ENCODE data around the gene DPP9. TPM values are rescaled to one million over a fixed set of nuclear protein-coding genes. Genes with fewer than 3 reads are reported as not detected.

The DPP9 gene
- total and polyA plus RNA-seq, 7 experiments from 2014 or later = 16.4 to 90.7 (median 80.1) TPM

- H3K9me3 Mint-ChIP-seq = peaks cover 0 to 1% (median 0%) of the 10 kb centered on the region in 11 donors
- peaks cover 4 to 11% (median 6%) of the 10 kb centered on the region in 7 donors for H3K4me1 Mint-ChIP-seq
- ATAC-seq (peak; percentile 75), DNase-seq (peak; percentile 35 to 70 (median 56))
- Histone ChIP-seq H3K27ac (ENCODE audit: low read depth, low read length) (no peak overlapping the region), H3K4me1 (ENCODE audit: control insufficient read depth in 2 of 2, insufficient read depth in 2 of 2, low read length in 2 of 2) (peaks cover 3 to 4% of the 10 kb centered on the region in 2 donors), H3K36me3 (ENCODE audit: control insufficient read depth in 2 of 3, insufficient read depth in 3 of 3, low read length in 3 of 3) (no peaks in the 10 kb centered on the region), H3K4me3 (ENCODE audit: low read length) (no peak overlapping the region), H3K9me3 (ENCODE audit: control insufficient read depth in 2 of 3, low read length in 3 of 3) (no peaks in the 10 kb centered on the region), H3K27me3 (ENCODE audit: control insufficient read depth in 2 of 2, insufficient read depth in 2 of 2, low read length in 2 of 2) (no peaks in the 10 kb centered on the region)
- ChIA-PET POLR2A (interaction anchor here (4.8 kb wide), 1 partner anchor 60 kb away, joined by 20 read pairs; the partner anchor contains the start of gene FEM1A), CTCF (interaction anchor here (0.6 to 5.3 kb wide), 2 partner anchors 60 to 64 kb away, joined by 4 to 33 read pairs; partner anchors contain the start of gene FEM1A)
- H3K4me3 Mint-ChIP-seq = no peak overlapping the region
- intact Hi-C loops (cut with micrococcal nuclease) = no loop called here
- peaks cover 0 to 10% (median 5%) of the 10 kb centered on the region in 5 donors for H3K27me3 Mint-ChIP-seq
- H3K27ac Mint-ChIP-seq = no peak overlapping the region
- H3K36me3 Mint-ChIP-seq = no peaks in the 10 kb centered on the region
Measured at GRCh38 chr19:4730740-4731171, 7.1 kb upstream of the DPP9 start.

GRCh38 chr19:4728871-4729270 lies 5.2 kb upstream of the DPP9 start:
- DNase-seq (no peak), ATAC-seq (no peak)
- peaks cover 0 to 14% (median 9%) of the 10 kb centered on the region in 5 donors for H3K27me3 Mint-ChIP-seq
- ChIA-PET POLR2A (interaction anchor here (4.8 kb wide), 1 partner anchor 62 kb away, joined by 20 read pairs; the partner anchor contains the start of gene FEM1A), CTCF (interaction anchor here (1.0 kb wide), 1 partner anchor 62 kb away, joined by 3 read pairs; no protein-coding TSS in a partner anchor)
- peak overlapping the region in 1 of 9 donors; percentile 44 for H3K27ac Mint-ChIP-seq
- peaks cover 0 to 15% (median 0%) of the 10 kb centered on the region in 11 donors for H3K9me3 Mint-ChIP-seq
- no peak overlapping the region for H3K27ac ChIP-seq (ENCODE audit: low read depth, low read length)
- no peaks in the 10 kb centered on the region for H3K36me3 ChIP-seq (ENCODE audit: control insufficient read depth in 2 of 3, insufficient read depth in 3 of 3, low read length in 3 of 3)
- peak overlapping the region in 1 of 10 donors; percentile 47 for H3K4me3 Mint-ChIP-seq
- peaks cover 11 to 26% (median 13%) of the 10 kb centered on the region in 7 donors for H3K4me1 Mint-ChIP-seq
- no peaks in the 10 kb centered on the region for H3K27me3 ChIP-seq (ENCODE audit: control insufficient read depth in 2 of 2, insufficient read depth in 2 of 2, low read length in 2 of 2)
- no peak overlapping the region for H3K4me3 ChIP-seq (ENCODE audit: low read length)
- peaks cover 9 to 12% of the 10 kb centered on the region in 2 donors for H3K4me1 ChIP-seq (ENCODE audit: control insufficient read depth in 2 of 2, insufficient read depth in 2 of 2, low read length in 2 of 2)
- intact Hi-C loops (cut with micrococcal nuclease) = no loop called here
- H3K9me3 ChIP-seq (ENCODE audit: control insufficient read depth in 2 of 3, low read length in 3 of 3) = no peaks in the 10 kb centered on the region
- H3K36me3 Mint-ChIP-seq = peaks cover 0 to 9% (median 0%) of the 10 kb centered on the region in 5 donors

DNA sequence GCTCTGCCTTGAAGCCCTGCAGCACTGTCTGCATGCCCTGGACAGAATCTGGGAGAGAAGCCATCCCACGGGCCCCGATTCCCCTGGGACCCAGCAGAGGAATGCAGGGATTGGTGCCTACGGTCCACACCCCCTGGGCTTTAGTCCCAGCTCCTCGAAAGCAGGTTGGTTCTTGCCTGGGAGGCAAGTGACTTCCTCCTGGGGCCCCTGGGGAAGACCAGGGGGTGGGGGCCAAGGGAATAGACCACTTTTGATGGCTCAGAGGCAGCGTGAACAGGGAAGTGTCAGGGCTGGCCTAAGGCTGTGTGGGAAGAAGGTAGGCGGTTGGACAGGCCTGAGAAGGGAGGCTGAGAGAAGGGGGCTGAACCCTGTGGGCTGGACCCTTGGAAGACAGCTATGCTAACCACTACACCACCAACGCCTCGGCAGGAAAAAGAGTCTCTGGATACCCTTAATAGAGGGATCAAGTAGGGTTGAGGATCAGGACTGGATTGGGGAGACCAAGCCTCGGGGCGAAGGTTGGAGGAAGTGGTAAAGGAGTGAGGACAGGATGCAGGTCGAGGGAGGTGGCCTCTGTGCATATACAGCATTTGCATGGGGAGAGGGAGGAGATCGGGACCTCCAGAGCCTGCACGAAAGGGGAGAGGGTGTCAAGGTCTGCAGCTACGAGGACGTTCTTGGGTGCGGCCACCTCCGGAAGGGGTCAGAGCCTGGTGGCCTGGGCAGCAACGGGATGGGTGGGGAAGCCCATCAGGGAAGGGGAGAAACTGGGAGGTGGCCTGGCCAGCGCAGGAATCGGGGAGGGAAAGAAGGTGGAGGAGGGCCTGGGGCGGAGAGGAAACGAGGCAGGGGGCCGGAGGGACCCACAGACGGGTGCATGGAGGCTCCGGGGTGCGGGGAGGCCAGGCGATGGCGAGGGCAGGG lies 709 bp downstream of the DPP9 start:
- intact Hi-C loops (cut with micrococcal nuclease) = loop anchor here (1.0 to 5.0 kb wide), 11 partner anchors 52 to 1559 kb away; partner anchors contain the start of genes APBA3 (in 1 of the 2), CACTIN (in 1 of the 2), EEF2 (in 1 of the 2) and HDGFL2 (in 1 of the 2)
- peak in 4 of 9 donors; percentile 4 to 34 (median 15) for DNase-seq

DNA sequence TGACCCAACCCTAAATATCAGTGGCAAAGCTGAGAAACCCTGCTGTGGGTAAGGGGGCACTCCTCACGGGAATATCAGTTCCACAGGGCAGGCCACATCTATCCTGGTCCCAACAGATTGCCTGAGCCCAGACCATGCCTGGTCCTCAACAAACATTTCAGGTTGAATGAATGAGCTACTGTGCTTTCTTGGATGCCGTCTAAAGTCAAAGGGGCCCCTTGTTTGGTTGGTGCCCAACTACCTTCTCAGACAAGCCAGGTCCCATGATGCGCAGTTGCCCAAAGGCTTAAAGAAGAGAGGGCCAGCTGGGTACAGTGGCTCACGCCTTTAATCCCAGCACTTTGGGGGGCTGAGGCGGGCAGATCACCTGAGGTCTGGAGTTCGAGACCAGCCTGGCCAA lies 2.4 kb downstream of the DPP9 start:
- no peak for DNase-seq
- no peak for ATAC-seq
- peaks cover 0 to 15% (median 0%) of the 10 kb centered on the region in 11 donors for H3K9me3 Mint-ChIP-seq
- Histone ChIP-seq H3K4me1 (ENCODE audit: control insufficient read depth in 2 of 2, insufficient read depth in 2 of 2, low read length in 2 of 2) (peaks cover 19 to 26% of the 10 kb centered on the region in 2 donors), H3K4me3 (ENCODE audit: low read length) (no peak overlapping the region), H3K36me3 (ENCODE audit: control insufficient read depth in 2 of 3, insufficient read depth in 3 of 3, low read length in 3 of 3) (peaks cover 0 to 52% (median 19%) of the 10 kb centered on the region in 3 experiments), H3K9me3 (ENCODE audit: control insufficient read depth in 2 of 3, low read length in 3 of 3) (no peaks in the 10 kb centered on the region), H3K27me3 (ENCODE audit: control insufficient read depth in 2 of 2, insufficient read depth in 2 of 2, low read length in 2 of 2) (no peaks in the 10 kb centered on the region), H3K27ac (ENCODE audit: low read depth, low read length) (no peak overlapping the region)
- CTCF ChIA-PET = interaction anchor here (0.6 kb wide), 2 partner anchors 10 to 970 kb away, joined by 3 read pairs; no protein-coding TSS in a partner anchor
- POLR2A ChIA-PET = interaction anchor here (1.6 kb wide), 1 partner anchor 14 kb away, joined by 3 read pairs; no protein-coding TSS in a partner anchor
- intact Hi-C loops (cut with micrococcal nuclease) = loop anchor here (5.0 kb wide), 8 partner anchors 146 to 1561 kb away; partner anchors contain the start of genes APBA3 (in 1 of the 2), CACTIN (in 1 of the 2), EEF2 (in 1 of the 2) and HDGFL2 (in 1 of the 2)
- H3K36me3 Mint-ChIP-seq = peaks cover 0 to 15% (median 7%) of the 10 kb centered on the region in 5 donors
- H3K27ac Mint-ChIP-seq = peak overlapping the region in 2 of 9 donors; percentile 34 to 72
- peaks cover 0 to 10% (median 5%) of the 10 kb centered on the region in 5 donors for H3K27me3 Mint-ChIP-seq
- H3K4me3 Mint-ChIP-seq = peak overlapping the region; percentile 9 to 99 (median 84)
- peaks cover 22 to 48% (median 37%) of the 10 kb centered on the region in 7 donors for H3K4me1 Mint-ChIP-seq

More for the DNA sequence above, 709 bp downstream of the DPP9 start:
- peak overlapping the region; percentile 96 for H3K4me3 ChIP-seq (ENCODE audit: low read length)
- ATAC-seq = no peak
- Mint-ChIP-seq H3K4me1 (peaks cover 21 to 48% (median 37%) of the 10 kb centered on the region in 7 donors), H3K4me3 (peak overlapping the region; percentile 83 to 99 (median 95)), H3K36me3 (peaks cover 0 to 15% (median 5%) of the 10 kb centered on the region in 5 donors), H3K9me3 (peaks cover 0 to 15% (median 0%) of the 10 kb centered on the region in 11 donors), H3K27me3 (peaks cover 0 to 10% (median 5%) of the 10 kb centered on the region in 5 donors), H3K27ac (peak overlapping the region; percentile 88 to 100 (median 95))
- peak overlapping the region; percentile 87 for H3K27ac ChIP-seq (ENCODE audit: low read depth, low read length)
- CTCF ChIA-PET = no interaction called here
- no peaks in the 10 kb centered on the region for H3K27me3 ChIP-seq (ENCODE audit: control insufficient read depth in 2 of 2, insufficient read depth in 2 of 2, low read length in 2 of 2)
- H3K4me1 ChIP-seq (ENCODE audit: control insufficient read depth in 2 of 2, insufficient read depth in 2 of 2, low read length in 2 of 2) = peaks cover 19 to 26% of the 10 kb centered on the region in 2 donors
- POLR2A ChIA-PET = interaction anchor here (0.6 to 2.9 kb wide), 3 partner anchors 16 to 1088 kb away, joined by 3 to 42 read pairs (median 4); partner anchors contain the start of gene FEM1A
- H3K36me3 ChIP-seq (ENCODE audit: control insufficient read depth in 2 of 3, insufficient read depth in 3 of 3, low read length in 3 of 3) = peaks cover 0 to 34% (median 9%) of the 10 kb centered on the region in 3 experiments
- H3K9me3 ChIP-seq (ENCODE audit: control insufficient read depth in 2 of 3, low read length in 3 of 3) = no peaks in the 10 kb centered on the region

- peaks cover 0 to 18% (median 7%) of the 10 kb centered on the region in 5 donors for H3K36me3 Mint-ChIP-seq
- Histone ChIP-seq H3K36me3 (ENCODE audit: control insufficient read depth in 2 of 3, insufficient read depth in 3 of 3, low read length in 3 of 3) (peaks cover 0 to 62% (median 19%) of the 10 kb centered on the region in 3 experiments), H3K4me1 (ENCODE audit: control insufficient read depth in 2 of 2, insufficient read depth in 2 of 2, low read length in 2 of 2) (peaks cover 17 to 20% of the 10 kb centered on the region in 2 donors)
Measured at GRCh38 chr19:4720037-4720700, 3.5 kb downstream of the DPP9 start.

More at GRCh38 chr19:4720037-4720700, 3.5 kb downstream of the DPP9 start:
- ChIA-PET CTCF (no interaction called here), POLR2A (no interaction called here)
- peaks cover 0 to 14% (median 0%) of the 10 kb centered on the region in 11 donors for H3K9me3 Mint-ChIP-seq
- no peak for DNase-seq
- H3K27ac Mint-ChIP-seq = peak overlapping the region in 1 of 9 donors; percentile 54
- H3K4me3 Mint-ChIP-seq = peak overlapping the region in 4 of 10 donors; percentile 14 to 53 (median 44)
- H3K27me3 ChIP-seq (ENCODE audit: control insufficient read depth in 2 of 2, insufficient read depth in 2 of 2, low read length in 2 of 2) = no peaks in the 10 kb centered on the region
- no peak overlapping the region for H3K4me3 ChIP-seq (ENCODE audit: low read length)
- H3K27ac ChIP-seq (ENCODE audit: low read depth, low read length) = no peak overlapping the region
- no peaks in the 10 kb centered on the region for H3K9me3 ChIP-seq (ENCODE audit: control insufficient read depth in 2 of 3, low read length in 3 of 3)
- intact Hi-C loops (cut with micrococcal nuclease) = loop anchor here (5.0 kb wide), 8 partner anchors 147 to 1562 kb away; partner anchors contain the start of genes APBA3 (in 1 of the 2), CACTIN (in 1 of the 2), EEF2 (in 1 of the 2) and HDGFL2 (in 1 of the 2)
- peaks cover 26 to 48% (median 36%) of the 10 kb centered on the region in 7 donors for H3K4me1 Mint-ChIP-seq
- peaks cover 0 to 10% (median 5%) of the 10 kb centered on the region in 5 donors for H3K27me3 Mint-ChIP-seq
- ATAC-seq = no peak

Data from naive thymus-derived CD4-positive, alpha-beta T cell (primary cell).